ENCODE measurements around the gene RASAL1.

Gene RASAL1

GRCh38 chr12:113088037-113088436 is 47.5 kb downstream of the RASAL1 start:
- TF ChIP-seq, protein P1, sequence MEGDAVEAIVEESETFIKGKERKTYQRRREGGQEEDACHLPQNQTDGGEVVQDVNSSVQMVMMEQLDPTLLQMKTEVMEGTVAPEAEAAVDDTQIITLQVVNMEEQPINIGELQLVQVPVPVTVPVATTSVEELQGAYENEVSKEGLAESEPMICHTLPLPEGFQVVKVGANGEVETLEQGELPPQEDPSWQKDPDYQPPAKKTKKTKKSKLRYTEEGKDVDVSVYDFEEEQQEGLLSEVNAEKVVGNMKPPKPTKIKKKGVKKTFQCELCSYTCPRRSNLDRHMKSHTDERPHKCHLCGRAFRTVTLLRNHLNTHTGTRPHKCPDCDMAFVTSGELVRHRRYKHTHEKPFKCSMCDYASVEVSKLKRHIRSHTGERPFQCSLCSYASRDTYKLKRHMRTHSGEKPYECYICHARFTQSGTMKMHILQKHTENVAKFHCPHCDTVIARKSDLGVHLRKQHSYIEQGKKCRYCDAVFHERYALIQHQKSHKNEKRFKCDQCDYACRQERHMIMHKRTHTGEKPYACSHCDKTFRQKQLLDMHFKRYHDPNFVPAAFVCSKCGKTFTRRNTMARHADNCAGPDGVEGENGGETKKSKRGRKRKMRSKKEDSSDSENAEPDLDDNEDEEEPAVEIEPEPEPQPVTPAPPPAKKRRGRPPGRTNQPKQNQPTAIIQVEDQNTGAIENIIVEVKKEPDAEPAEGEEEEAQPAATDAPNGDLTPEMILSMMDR (IDR thresholded peaks at IDR 0.05; ENCODE audit: extremely low read depth, insufficient read depth, missing control alignments) = no peak
- in situ Hi-C loops (cut with MboI; ENCODE audit: low pct_unique_long_range_greater_than_20kb, low sequenced_read_pairs, unreplicated experiment) = no loop called here
- no peak for DNase-seq (ENCODE audit: low spot score)

DNA sequence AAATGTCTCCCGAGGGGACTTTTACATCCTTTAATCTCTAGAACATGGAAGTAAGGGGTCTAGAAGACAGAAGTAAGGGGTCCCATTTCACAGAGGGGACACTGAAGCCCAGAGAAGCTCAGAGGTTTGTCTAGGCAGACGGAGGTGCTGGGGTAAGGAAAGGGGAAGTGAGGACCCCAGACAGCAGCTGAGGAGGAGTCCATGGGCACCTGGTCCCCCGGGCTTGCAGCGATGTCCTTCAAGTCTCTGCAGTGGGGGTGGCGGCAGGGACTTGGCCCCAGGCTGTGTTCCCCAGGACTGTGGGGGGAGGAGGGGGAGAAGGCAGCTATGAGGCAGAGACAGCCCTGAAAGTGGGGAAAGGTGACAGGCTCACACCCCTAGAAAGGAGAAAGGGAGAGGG is 48.4 kb downstream of the RASAL1 start:
- no peak for DNase-seq (ENCODE audit: low spot score)
- TF ChIP-seq, protein P1 (IDR thresholded peaks at IDR 0.05; ENCODE audit: extremely low read depth, insufficient read depth, missing control alignments) = no peak
- in situ Hi-C loops (cut with MboI; ENCODE audit: low pct_unique_long_range_greater_than_20kb, low sequenced_read_pairs, unreplicated experiment) = no loop called here

DNA sequence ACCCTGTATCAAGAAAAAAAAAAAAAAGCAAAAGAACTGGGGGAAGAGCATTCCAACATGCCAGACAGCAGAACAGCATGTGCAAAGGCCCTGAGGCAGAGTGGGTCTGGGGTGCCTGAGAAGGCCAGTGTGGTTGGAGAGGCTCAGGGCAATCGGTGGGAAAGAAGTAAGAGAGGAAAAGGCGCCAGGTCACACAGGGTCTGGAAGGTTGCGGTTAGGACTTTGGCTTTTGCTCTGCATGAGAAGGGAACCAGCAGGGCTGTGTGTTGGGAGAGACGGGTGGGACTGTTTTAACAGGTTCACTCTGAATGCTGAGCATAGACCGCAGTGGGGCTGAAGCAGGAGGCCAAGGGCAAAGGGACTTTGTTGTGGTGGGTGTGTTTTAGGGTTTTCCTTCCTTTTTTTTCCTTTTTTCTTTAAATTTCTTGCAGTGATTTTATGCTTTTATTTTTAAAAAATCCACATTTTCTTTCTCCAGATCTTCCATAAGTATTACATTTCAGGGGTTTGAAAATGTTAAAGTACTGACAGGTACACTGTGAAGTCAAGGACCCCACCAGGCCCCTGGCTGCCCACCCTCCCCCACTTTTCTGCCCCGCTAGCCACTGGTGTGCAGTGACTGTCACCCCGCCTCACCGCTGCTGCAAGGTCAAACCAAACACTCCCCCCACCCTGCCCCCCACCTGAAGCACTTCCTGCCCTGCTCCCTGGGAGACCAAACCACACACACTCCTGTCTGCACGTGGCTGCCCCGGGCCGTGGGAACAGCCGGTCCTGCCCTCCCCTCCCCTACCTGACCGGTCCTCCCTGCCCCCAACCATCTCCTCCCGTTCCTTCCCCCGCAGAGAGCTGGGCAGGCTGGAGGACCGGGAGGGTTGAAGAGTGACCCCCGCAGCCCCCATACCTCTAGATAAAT is 49.1 kb downstream of the RASAL1 start:
- TF ChIP-seq, protein P1 (IDR thresholded peaks at IDR 0.05; ENCODE audit: extremely low read depth, insufficient read depth, missing control alignments) = no peak
- in situ Hi-C loops (cut with MboI; ENCODE audit: low pct_unique_long_range_greater_than_20kb, low sequenced_read_pairs, unreplicated experiment) = no loop called here
- no peak for DNase-seq (ENCODE audit: low spot score)

- in situ Hi-C loops (cut with MboI; ENCODE audit: low pct_unique_long_range_greater_than_20kb, low sequenced_read_pairs, unreplicated experiment) = no loop called here
- TF ChIP-seq, protein P1 (IDR thresholded peaks at IDR 0.05; ENCODE audit: extremely low read depth, insufficient read depth, missing control alignments) = no peak
- DNase-seq (ENCODE audit: low spot score) = no peak
Observed at GRCh38 chr12:113083863-113084435, 51.6 kb downstream of the RASAL1 start.

DNA sequence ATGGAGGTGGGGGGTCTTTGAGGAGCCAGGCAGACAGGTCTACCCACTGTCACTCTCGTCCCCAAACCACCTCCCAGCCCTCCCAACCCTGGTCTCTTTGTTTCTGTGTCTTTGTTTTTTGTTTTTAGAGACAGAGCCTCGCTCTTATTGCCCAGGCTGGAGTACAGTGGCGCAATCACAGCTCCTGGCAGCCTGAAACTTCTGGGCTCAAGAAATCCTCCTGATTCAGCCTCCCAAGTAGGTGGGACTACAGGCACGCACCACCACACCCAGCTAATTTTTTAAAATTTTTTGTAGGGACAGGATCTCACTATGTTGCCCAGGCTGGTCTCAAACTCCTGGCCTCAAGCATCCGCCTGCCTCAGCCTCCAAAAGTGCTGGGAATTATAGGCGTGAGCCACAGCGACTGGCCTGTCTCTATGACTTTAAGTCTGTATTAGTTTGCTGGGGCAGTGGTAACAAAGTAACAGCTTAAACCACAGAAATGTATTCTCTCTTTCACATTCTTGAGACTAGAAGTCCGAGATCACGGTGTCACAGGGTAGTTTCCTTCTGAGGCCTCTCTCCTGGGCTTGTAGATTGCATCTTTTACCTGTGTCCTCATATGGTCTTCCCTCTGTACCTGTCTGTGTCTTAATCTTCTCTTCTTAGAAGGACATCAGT is 52.9 kb downstream of the RASAL1 start:
- peak; percentile 71 for DNase-seq (ENCODE audit: low spot score)
- TF ChIP-seq, protein P1 (IDR thresholded peaks at IDR 0.05; ENCODE audit: extremely low read depth, insufficient read depth, missing control alignments) = no peak
- in situ Hi-C loops (cut with MboI; ENCODE audit: low pct_unique_long_range_greater_than_20kb, low sequenced_read_pairs, unreplicated experiment) = no loop called here

- in situ Hi-C loops (cut with MboI; ENCODE audit: low pct_unique_long_range_greater_than_20kb, low sequenced_read_pairs, unreplicated experiment) = no loop called here
- DNase-seq (ENCODE audit: low spot score) = no peak
- TF ChIP-seq, protein P1 (IDR thresholded peaks at IDR 0.05; ENCODE audit: extremely low read depth, insufficient read depth, missing control alignments) = no peak
Observed at GRCh38 chr12:113081873-113082272, 53.7 kb downstream of the RASAL1 start.
